ENCODE data around the gene ZNF777.

The ZNF777 gene

GRCh38 chr7:149460493-149461277 is at the start of gene ZNF777:
TSS of gene ZNF777 (minus strand) at chr7:149461062. CDS start at chr7:149456022, 5,040 bp downstream.
- Histone ChIP-seq H3K27ac (peak within 1 kb of the TSS; percentile 73 to 87), H3K4me3 (peak within 1 kb of the TSS; percentile 92)
- no peak for TF ChIP-seq CTCF (IDR thresholded peaks at IDR 0.05)
- peak; percentile 87 for DNase-seq (ENCODE audit: low spot score)

GRCh38 chr7:149510248-149510647 is 49.4 kb upstream of the ZNF777 start:
- Histone ChIP-seq H3K27ac (no peak overlapping the region), H3K4me3 (no peak overlapping the region)
- no peak for DNase-seq (ENCODE audit: low spot score)
- no peak for TF ChIP-seq CTCF (IDR thresholded peaks at IDR 0.05)

GRCh38 chr7:149509774-149510173 is 48.9 kb upstream of the ZNF777 start:
- Histone ChIP-seq H3K4me3 (no peak overlapping the region), H3K27ac (no peak overlapping the region)
- no peak for TF ChIP-seq CTCF (IDR thresholded peaks at IDR 0.05)
- DNase-seq (ENCODE audit: low spot score) = no peak

- no peak overlapping the region for H3K27ac ChIP-seq
- TF ChIP-seq CTCF (IDR thresholded peaks at IDR 0.05) = no peak
These were observed 44.7 kb upstream of the ZNF777 start for GRCh38 chr7:149505551-149505950.

GRCh38 chr7:149501651-149502050 is 40.8 kb upstream of the ZNF777 start:
- Histone ChIP-seq H3K27ac (no peak overlapping the region), H3K4me3 (no peak overlapping the region)
- no peak for DNase-seq (ENCODE audit: low spot score)
- no peak for TF ChIP-seq CTCF (IDR thresholded peaks at IDR 0.05)

More at GRCh38 chr7:149505551-149505950, 44.7 kb upstream of the ZNF777 start:
- H3K4me3 ChIP-seq = no peak overlapping the region
- no peak for DNase-seq (ENCODE audit: low spot score)

GRCh38 chr7:149500910-149501309 is 40.0 kb upstream of the ZNF777 start:
- no peak for DNase-seq (ENCODE audit: low spot score)
- no peak for TF ChIP-seq CTCF (IDR thresholded peaks at IDR 0.05)
- Histone ChIP-seq H3K4me3 (no peak overlapping the region), H3K27ac (no peak overlapping the region)

- TF ChIP-seq CTCF (IDR thresholded peaks at IDR 0.05) = no peak
- H3K27ac ChIP-seq = no peak overlapping the region
These were observed 39.3 kb upstream of the ZNF777 start for GRCh38 chr7:149500201-149500600.

More at GRCh38 chr7:149500201-149500600, 39.3 kb upstream of the ZNF777 start:
- DNase-seq (ENCODE audit: low spot score) = no peak
- no peak overlapping the region for H3K4me3 ChIP-seq

Measured in coronary artery (tissue), 2 donors.